NCI-H2171 (cell line): Measurements from ENCODE around the gene CBLC.
"Not testable (repeated sequence)": the region's sequence is repeated elsewhere in the genome, so short reads cannot be mapped to it uniquely, and the experiment has no call there.

Experiments used
- DNase-seq: peaks from one replicate; lab custom pipeline; 2025; lab: John Stamatoyannopoulos, UW

The CBLC gene

DNA sequence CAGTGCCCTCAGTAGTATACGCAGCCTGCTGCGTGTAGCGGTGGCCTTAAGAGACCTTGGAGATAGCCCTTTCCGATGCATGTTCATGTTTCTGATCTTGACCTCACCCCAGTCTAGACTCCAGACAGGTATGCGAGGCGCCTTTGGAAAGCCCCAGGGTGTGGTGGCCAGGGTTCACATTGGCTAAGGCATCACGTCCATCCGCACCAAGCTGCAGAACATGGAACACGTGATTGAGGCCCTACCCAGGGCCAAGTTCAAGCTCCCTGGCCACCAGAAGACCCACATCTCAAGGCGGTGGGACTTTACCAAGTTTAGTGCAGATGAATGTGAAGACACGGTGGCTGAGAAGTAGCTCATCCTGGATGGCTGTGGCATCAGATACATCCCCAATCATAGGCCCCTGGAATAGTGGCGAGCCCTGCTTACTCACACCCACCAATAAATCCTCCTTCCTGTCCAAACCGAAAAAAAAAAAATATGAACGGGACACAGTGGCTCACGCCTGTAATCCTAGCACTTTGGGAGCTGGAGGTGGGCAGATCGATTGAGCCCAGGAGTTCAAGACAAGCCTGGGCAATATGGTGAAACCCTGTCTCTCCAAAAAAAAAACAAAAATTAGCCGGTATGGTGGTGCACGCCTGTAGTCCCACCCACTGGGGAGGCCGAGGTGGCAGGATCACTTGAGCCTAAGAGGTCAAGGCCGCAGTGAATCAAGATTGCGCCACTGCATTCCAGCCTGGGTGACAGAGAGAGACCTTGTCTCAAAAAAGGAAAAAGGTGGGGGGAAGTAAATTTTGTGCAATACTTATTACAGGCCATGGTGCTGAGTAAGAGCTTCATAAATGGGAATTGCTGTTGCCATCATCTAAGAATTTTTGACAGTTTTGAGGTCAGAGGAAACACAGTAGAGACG lies 12.4 kb upstream of the CBLC start:
- no peak for DNase-seq

DNA sequence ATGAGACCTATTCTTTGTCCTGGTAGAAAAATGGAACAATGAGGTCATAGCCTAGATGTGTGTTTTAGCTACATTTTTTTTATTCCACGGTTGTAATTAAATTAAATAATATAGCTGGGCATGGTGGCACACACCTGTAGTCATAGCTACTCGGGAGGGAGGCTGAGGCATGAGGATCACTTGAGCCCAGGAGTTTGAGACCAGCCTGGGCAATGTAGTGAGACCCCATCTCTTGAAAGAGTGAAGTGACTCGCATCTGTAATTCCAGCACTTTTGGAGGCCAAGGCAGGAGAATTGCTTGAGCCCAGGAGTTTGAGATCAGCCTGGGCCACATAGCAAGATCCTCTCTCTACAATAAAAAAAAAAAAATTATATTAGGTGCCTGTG lies 11.7 kb upstream of the CBLC start:
- no peak for DNase-seq

DNA sequence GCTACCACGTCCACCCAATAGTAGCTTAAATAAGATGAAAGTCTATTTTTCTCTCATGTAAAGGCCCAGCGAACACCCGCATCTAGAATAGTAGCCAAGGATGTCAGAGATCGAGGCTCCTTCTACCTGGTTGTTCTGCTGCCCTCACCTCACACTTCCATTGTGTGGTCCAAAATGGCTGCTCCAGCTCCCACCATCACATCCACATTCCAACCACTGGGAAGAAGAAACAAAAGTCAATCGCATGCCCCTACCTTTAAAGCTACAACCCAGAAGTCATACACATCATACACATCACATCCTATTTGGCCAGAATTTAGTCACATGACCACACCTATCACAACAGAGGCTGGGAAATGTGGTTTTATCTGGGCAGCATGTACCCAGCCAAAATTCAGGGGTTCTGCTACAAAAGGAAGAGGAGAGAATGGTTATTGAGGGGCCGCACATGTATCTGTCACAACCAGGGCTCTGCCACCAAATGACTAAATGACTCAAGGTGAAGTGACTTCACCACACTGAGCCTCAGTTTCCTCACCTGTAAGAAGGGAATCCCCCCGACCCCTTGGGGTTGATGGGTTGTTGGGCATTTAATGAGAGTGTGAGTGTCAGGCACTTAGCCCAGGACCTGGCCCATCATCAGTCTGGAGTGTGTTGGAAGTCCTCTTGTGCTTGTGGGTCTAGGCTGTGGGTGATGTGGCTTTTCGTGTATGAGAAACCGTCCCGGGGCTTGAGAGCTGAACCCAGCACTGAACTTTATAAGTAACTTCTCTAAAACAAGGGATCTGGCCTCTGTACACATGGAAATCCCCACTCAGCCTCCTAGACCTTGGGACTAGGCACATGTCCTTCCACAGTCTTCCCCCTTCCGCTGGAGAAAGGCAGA lies 10.2 kb upstream of the CBLC start:
- DNase-seq: no peak

DNA sequence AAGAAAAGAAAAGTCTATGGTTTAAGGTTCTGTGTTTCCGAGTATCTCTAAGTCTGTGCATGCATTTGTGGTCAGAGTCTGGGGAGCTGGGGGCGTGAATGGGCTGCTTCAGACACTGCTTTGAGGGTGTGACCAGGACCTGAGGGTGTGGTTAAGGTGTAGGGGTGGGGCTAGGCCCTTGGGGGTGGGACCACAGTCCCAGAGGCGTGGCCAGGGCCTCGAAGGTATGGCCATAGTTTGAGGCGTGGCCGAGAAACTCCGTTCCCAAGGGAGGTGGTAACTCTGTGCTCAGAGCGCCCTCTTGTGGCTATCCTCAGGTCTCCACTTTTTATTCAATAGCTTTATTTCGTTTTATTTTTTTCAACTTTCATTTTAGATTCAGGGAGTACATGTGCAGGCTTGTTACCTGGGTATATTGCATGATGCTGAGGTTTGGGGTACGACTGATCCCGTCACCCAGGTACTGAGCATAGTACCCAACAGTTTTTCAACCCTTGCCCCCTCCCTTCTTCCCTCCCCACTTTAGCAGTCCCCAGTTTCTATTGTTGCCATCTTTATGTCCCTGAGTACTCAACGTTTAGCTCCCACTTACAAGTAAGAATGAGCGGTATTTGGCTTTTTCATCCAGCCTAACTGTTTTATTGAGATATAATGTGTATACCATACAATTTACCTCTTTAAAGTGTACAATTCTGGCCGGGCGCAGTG lies 7.0 kb upstream of the CBLC start:
- DNase-seq: peak; percentile 53

DNA sequence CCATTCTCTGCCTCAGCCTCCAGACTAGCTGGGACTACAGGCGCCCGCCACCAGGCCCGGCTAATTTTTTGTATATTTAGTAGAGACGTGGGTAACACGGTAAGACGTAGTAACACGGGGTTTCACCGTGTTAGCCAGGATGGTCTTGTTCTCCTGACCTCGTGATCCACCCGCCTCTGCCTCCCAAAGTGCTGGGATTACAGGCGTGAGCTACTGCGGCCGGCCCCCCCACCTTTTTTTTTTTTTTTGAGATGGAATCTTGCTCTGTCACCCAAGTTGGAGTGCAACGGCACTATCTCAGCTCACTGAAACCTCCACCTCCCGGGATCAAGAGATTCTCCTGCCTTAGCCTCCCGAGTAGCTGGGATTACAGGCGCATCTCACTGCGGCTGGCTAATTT lies 5.5 kb upstream of the CBLC start:
- DNase-seq: not testable (repeated sequence)

DNA sequence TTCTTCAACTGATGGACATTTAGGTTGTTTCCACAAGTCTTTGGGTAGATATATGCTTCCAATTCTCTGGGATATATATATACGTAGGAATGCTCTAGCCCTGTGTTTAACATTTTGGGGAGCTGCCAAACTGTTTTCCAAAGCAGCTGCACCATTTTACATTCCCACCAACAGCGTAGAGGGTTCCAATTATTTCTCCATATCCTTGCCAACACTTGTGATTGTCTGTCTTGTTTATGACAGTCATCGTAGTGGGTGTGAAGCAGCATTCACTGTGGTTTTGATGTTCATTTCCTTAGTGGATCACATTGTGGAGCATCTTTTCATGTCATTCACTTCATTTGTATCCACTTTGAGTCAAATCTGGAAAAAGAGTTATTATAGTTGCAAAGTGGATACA lies 4.7 kb upstream of the CBLC start:
- no peak for DNase-seq

DNA sequence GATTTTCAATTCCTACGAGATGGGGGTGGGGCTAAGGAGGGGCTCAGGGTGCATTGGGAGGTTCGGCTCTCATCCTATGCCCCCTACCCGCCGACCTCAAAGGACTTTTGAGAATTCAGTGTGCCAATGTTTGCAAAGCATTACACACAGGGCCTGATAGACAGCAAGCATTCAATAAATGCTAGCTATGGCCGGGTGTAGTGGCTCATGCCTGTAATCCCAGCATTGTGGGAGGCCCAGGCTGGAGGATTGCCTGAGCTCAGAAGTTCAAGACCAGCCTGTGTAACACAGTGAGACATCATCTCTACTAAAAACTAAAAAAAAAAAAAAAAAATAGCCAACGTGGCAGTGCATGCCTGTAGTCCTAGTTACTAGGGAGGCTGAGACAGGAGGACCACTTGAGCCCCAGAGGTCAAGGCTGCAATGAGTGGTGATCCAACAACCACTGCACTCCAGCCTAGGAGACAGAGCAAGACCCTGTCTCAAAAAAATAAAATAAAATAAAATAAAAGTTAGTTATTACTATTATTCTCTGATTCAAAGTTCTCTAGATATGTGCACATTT lies 1.9 kb upstream of the CBLC start:
- no peak for DNase-seq

DNA sequence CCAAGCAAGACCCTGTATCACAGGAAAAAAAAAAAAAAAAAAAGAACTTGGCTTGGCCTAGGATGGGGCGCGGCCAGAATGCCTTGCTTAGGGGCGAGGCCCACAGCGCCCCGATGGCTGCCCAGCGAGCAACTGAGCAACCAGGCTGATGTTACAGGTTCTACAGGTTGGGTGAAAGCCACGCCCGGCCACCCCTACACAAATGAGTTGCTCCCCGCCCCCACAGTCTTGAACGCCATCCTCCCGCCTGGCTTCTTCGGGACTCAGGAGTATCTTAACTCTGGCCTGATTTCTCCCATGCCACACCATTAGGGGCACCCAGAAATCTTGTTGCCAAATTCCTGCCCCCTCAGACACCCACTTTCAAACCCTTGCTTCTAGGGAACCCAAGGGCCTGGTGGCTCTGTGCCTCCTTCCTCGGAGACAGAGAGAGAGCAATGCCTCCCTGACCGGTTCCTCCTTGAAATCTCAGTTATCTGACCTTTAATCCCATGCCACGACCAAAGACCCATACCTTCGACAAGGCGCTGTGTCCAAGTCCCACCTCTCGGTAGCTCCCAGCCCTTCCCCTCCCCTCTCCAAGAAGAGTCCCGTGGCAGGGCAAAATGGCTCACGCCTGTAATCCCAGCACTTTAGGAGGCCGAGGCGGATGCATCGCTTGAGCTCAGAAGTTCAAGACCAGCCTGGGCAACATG lies 1.1 kb upstream of the CBLC start:
- no peak for DNase-seq

DNA sequence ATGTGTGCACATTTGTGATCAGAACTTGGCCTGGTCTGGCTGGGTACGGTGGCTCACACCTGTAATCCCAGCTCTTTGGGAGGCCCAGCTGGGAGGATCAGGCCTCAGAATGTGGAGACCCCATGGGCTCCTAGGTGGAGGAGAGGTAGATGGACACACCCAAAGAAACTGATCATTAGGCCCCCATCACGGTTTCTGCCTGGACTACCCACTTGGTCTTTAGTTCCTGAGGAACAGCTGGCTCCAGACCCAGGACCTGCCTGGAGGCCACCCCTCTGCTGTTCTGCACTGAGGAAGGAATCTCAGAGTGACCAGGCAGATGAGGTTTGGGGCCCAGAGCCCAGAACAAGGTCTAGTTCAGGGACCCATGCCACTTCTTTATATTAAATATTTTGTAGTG lies 1.5 kb downstream of the CBLC start:
- DNase-seq: no peak

DNA sequence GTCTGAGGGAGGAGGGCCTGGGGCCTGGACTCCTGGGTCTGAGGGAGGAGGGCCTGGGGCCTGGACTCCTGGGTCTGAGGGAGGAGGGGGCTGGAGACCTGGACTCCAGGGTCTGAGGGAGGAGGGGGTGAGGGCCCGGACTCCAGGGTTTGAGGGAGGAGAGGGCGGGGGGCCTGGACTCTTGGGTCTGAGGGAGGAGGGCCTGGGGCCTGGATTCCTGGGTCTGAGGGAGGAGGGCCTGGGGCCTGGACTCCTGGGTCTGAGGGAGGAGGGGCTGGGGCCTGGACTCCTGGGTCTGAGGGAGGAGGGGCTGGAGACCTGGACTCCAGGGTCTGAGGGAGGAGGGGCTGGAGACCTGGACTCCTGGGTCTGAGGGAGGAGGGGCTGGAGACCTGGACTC lies 4.0 kb downstream of the CBLC start:
- DNase-seq: not testable (repeated sequence)

DNA sequence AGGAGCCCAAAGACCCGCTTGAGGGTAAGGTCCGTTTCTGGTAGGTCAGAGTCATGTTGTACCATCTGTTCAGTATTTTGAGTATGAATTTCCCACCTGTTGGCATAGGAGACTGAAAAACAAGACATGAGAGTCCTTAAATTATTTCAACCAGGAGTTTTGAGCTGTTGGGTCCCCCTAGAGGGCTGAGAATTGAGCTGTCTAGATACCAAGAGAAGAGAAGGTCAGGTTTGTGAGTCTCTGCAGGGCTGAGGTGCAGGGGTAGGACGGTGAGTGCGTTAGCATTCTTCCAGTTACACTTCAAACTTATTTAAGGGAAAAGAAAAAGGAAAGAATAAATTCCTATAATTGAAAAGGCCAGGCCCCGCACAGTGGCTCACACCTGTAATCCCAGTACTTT lies 5.0 kb downstream of the CBLC start:
- DNase-seq: no peak

DNA sequence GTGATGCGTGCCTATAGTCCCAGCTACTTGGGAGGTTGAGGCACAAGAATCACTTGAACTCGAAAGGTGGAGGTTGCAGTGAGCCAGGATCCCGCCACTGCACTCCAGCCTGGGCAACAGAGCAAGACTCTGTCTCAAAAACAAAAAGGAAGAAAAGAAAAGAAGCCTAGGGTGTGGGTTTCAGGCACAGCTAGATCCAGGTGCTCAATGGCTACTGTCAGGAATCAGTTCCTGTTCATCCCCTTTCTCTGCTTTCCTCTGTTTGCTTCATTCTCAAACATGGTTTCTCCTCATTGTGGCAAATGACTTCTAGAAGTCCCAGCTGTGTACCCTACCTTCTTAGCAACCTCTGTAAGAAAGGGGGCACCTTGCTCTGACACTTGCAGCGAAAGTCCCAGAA lies 5.9 kb downstream of the CBLC start:
- DNase-seq: no peak

DNA sequence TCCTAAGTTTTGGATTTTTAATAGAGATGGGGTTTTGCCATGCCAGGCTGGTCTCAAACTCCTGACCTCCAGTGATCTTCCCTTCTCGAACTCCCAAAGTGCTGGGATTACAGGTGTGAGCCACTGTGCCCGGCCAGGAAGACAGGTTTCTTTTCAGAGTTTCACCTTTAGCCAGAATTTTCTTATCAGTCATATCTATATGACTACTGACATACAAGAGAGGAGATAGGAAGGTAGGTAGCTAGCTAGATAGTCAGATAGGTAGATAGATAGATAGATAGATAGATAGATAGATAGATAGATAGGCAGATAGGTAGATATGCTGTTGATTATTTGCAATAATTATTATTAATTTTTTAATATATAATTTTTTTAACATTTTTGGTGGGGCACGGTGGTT lies 7.6 kb downstream of the CBLC start:
- DNase-seq: no peak

DNA sequence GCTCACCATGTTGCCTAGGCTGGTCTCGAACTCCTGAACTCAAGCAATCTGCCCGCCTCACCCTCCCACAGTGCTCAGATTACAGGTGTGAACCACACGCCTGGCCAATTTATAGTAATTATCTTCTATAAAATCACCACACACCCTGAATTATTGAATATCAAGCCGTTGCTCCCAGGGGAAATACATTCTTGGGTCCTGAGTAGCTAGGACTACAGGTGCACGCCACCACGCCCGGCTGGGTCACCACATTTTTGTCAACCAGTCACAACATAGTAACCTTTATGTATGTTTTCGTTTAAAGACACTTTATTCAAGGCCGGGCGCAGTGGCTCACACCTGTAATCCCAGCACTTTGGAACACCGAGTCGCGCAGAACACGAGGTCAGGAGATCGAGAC lies 8.3 kb downstream of the CBLC start:
- no peak for DNase-seq

DNA sequence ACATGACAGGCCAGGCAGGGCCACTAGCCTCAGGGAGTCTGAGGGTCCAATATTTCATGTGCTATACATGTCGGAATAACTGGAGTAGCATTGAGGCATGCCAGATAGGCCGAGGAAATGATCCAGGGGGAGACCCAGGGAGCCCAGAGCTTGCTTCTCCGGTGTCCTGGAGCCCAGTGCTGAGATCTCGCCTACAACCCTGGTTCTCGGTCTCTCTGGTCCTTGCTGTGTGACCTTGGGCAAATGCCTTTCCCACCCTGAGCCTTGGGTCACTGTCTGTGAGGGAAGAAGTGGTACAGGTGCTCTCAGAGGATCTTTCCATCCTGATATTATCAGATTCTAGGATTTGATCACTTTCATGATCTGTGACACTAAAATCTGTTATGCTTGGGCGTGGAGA lies 11.3 kb downstream of the CBLC start:
- DNase-seq: no peak

DNA sequence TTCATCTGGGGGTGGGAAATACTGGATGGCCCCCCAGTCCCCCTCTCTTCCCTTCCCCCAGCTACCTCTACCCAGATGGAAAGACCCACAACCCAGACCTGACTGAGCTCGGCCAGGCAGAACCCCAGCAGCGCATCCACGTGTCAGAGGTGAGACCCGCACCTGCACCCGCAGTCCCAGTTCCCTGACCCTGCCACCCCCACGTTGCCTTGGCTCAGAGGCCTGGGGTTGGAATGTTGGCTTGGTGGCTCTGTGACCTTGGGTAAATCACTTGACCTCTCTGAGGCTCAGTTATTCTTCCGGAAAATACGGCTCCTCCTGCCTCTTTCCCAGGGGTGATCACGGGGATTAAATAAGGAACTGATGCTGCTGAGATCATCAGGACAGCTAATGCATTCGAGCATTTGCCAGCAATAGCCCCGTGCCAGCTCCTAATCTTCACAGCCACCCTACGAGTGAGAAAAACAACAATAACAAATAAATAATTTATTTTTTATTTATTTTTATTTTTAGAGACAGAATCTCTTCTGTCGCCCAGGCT lies 12.3 kb downstream of the CBLC start:
- no peak for DNase-seq

DNA sequence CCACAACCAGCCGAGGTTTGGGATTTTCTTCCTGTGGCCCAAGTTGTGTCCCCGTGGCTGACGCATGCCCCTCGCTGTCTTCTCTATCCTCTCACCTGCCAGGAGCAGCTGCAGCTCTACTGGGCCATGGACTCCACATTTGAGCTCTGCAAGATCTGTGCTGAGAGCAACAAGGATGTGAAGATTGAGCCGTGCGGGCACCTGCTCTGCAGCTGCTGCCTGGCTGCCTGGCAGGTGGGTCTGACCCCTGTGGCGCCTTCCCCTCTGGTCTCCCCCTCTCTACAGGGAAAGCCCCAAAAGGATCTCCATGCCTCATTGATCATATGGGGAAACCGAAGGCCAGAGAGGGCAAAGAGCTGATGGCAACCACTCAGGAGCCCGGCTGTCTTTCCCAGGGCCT lies 14.6 kb downstream of the CBLC start:
- DNase-seq: no peak

DNA sequence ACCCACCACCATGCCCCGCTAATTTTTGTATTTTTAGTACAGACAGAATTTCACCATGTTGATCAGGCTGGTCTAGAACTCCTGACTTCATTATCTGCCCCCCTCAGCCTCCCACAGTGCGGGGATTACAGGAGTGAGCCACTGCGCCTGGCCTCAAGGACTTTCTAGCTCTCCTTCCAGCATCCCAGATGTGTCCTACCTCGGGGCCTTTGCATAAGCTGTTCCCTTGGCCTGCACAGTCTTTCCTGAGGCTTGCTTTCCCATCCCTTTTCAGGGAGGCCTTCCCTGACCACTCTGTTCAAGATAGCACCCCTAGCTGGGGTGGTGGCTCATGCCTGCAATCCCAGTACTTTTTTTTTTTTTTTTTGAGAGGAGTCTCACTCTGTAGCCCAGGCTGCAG lies 16.9 kb downstream of the CBLC start:
- DNase-seq: no peak

DNA sequence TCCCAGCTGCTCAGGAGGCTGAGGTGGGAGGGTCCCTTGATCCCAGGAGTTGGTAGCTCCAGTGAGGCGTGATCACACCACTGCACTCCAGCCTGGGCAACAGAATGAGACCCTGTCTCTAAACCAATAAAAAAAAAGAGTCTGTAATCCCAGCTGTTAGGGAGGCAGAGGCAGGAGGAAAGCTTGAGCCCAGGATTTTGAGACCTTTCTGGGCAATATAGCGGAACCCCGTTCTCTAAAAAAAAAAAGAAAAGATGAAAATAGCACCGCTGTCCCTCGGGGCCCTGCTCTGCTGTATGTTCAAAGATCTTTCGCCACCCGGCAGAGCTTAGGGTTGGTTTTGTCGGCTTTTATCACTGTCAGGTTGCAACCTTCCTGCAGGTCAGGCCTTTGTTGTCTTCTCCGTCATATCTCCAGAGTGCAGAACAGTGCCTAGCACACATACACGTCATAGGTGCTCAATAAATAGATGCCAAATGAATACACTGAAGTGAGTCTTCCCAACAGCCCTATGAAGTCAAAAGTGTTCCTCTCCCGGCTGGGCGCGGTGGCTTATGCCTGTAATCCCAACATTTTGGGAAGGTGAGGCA lies 17.8 kb downstream of the CBLC start:
- no peak for DNase-seq

DNA sequence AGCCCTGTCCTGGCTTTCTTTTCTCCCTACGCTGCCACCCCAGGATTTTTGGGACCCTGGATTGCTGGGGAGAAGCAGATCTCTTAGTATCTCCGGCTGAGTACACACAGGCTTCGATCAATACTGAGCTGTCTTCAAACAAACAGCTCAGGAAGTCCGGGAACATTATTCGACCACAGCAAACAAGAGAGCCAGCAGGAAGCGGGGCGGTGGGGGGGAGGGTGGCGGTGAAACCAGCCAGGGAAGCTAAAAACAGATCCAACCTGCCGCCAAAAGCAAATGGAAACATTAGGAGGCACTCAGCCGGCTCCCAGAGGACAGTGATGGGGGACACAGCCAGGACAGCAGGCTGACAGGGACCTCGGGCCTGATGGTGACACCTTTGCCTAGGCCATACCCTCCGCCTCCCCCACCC lies 19.0 kb downstream of the CBLC start:
- no peak for DNase-seq
